Measurements from ENCODE around the gene MAP1B. TPM values are rescaled to one million over a fixed set of nuclear protein-coding genes. Genes with fewer than 3 reads are reported as not detected.

MAP1B gene
- total RNA-seq, 3 donors from 2014 or later: 258 to 2,233 (median 271) TPM

DNA sequence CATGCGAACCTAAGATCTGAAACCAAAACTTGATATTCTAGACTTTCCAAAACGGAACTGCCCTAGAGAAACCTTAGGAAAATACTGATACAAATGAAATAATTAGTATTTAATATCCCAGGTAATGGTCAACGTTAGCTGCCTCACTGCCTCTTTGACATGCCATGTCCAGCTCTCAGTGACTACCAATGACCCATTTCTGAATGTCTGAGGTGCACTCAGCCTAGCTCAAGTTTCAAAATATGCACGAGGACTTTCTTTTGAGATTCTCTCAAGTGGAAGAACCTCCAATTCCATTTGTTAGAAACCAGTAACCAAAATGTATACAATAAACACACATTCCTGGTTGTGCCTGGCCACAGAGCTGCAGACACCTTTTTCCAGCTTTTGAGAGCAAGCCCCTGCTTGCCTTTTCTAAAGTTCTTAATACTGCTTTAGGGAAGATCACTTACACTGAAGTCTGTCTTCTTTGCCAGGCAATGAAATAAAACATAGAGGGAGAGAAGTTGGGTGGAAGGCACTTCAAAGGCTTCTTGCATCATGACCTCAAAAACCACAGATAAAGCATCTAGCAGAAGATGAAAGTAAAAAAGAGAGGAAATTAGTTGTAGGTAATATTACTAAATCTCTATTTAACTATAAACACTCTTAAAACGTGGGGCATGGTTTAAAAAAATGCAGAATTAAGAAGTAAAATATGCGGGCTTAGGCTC lies 124.9 kb downstream of the MAP1B start:
- no peaks in the 10 kb centered on the region for H3K36me3 ChIP-seq
- DNase-seq (ENCODE audit: low spot score in 2 of 2): no peak
- no peak overlapping the region for H3K4me3 ChIP-seq
- intact Hi-C loops (cut with DNase I; ENCODE audit: low total_unique reads): no loop called here
- no peak overlapping the region for H3K27ac ChIP-seq
- no peaks in the 10 kb centered on the region for H3K9me3 ChIP-seq
- no peaks in the 10 kb centered on the region for H3K4me1 ChIP-seq
- H3K27me3 ChIP-seq: no peaks in the 10 kb centered on the region
- TF ChIP-seq, protein P1, sequence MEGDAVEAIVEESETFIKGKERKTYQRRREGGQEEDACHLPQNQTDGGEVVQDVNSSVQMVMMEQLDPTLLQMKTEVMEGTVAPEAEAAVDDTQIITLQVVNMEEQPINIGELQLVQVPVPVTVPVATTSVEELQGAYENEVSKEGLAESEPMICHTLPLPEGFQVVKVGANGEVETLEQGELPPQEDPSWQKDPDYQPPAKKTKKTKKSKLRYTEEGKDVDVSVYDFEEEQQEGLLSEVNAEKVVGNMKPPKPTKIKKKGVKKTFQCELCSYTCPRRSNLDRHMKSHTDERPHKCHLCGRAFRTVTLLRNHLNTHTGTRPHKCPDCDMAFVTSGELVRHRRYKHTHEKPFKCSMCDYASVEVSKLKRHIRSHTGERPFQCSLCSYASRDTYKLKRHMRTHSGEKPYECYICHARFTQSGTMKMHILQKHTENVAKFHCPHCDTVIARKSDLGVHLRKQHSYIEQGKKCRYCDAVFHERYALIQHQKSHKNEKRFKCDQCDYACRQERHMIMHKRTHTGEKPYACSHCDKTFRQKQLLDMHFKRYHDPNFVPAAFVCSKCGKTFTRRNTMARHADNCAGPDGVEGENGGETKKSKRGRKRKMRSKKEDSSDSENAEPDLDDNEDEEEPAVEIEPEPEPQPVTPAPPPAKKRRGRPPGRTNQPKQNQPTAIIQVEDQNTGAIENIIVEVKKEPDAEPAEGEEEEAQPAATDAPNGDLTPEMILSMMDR (IDR thresholded peaks at IDR 0.05): no peak
- TF ChIP-seq POLR2AphosphoS5 (IDR thresholded peaks at IDR 0.05) (no peak), POLR2A (IDR thresholded peaks at IDR 0.05) (no peak)

DNA sequence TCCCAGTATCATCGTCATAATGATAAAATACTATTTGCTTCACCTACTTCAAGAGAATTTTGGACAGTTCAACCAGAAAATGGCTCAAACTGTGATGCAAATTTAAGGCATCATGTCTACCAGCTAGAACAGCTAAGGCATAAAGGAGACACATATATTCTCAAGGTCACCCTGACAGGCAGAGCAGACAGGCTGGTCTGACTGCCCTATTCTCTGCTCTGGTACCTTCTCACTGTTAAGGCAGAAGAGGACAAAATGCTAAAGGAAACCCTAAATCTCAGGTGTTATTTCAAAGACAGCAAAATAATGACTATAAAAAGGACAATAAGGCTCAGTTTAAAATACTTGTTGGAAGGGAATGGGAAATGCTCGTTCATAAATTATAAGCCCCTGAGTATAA lies 125.6 kb downstream of the MAP1B start:
- no peaks in the 10 kb centered on the region for H3K4me1 ChIP-seq
- H3K27me3 ChIP-seq: no peaks in the 10 kb centered on the region
- TF ChIP-seq POLR2AphosphoS5 (IDR thresholded peaks at IDR 0.05) (no peak), POLR2A (IDR thresholded peaks at IDR 0.05) (no peak)
- TF ChIP-seq, protein P1 (IDR thresholded peaks at IDR 0.05): no peak
- no peak overlapping the region for H3K4me3 ChIP-seq
- intact Hi-C loops (cut with DNase I; ENCODE audit: low total_unique reads): no loop called here
- no peaks in the 10 kb centered on the region for H3K9me3 ChIP-seq
- H3K36me3 ChIP-seq: no peaks in the 10 kb centered on the region
- no peak overlapping the region for H3K27ac ChIP-seq
- DNase-seq (ENCODE audit: low spot score in 2 of 2): no peak

DNA sequence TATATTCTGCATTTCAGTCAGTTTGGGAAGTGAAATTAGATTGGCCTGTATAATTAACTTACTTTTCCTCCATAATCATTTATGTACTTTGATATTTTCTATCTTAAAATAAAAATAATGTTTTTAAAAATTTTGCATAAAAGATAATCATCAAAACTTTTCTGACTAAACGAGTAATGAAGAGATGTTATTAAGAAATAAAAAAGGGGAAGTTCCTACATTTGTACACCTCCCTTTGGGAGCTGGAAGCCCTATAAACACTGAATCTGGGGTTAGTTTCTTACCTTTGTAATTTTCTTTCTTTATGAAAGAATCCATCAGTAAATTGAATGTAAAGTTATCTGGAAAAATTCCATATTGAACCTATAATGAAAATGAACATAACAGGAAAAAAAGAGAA lies 126.6 kb downstream of the MAP1B start:
- Histone ChIP-seq H3K36me3 (no peaks in the 10 kb centered on the region), H3K4me3 (no peak overlapping the region), H3K27me3 (no peaks in the 10 kb centered on the region), H3K4me1 (no peaks in the 10 kb centered on the region), H3K27ac (no peak overlapping the region), H3K9me3 (no peaks in the 10 kb centered on the region)
- no peak for TF ChIP-seq POLR2A (IDR thresholded peaks at IDR 0.05)
- no peak for TF ChIP-seq POLR2AphosphoS5 (IDR thresholded peaks at IDR 0.05)
- TF ChIP-seq, protein P1 (IDR thresholded peaks at IDR 0.05): no peak
- intact Hi-C loops (cut with DNase I; ENCODE audit: low total_unique reads): no loop called here
- no peak for DNase-seq (ENCODE audit: low spot score in 2 of 2)

DNA sequence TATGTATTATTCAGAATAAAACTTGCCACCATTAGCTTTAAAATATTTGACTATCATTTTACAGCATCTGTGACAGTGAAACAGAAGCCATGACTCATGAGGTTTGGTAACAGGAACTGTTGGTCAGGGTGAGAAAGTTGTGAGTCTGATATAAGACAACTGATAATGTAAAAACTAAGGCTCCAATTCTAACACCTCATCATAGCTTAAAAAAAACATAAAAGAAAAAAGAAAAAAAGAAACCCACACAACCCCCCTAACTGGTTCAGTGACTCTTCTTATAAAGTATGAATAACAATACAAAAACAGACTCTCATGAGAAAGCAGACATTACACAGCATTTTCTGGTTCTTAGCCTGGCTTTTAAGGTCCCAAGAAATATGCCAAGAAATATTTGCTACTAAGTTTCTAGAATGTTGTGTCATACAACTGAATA lies 127.0 kb downstream of the MAP1B start:
- Histone ChIP-seq H3K4me1 (no peaks in the 10 kb centered on the region), H3K4me3 (no peak overlapping the region), H3K27me3 (no peaks in the 10 kb centered on the region), H3K27ac (no peak overlapping the region), H3K9me3 (no peaks in the 10 kb centered on the region), H3K36me3 (no peaks in the 10 kb centered on the region)
- intact Hi-C loops (cut with DNase I; ENCODE audit: low total_unique reads): no loop called here
- no peak for TF ChIP-seq POLR2A (IDR thresholded peaks at IDR 0.05)
- TF ChIP-seq, protein P1 (IDR thresholded peaks at IDR 0.05): no peak
- no peak for TF ChIP-seq POLR2AphosphoS5 (IDR thresholded peaks at IDR 0.05)
- no peak for DNase-seq (ENCODE audit: low spot score in 2 of 2)

DNA sequence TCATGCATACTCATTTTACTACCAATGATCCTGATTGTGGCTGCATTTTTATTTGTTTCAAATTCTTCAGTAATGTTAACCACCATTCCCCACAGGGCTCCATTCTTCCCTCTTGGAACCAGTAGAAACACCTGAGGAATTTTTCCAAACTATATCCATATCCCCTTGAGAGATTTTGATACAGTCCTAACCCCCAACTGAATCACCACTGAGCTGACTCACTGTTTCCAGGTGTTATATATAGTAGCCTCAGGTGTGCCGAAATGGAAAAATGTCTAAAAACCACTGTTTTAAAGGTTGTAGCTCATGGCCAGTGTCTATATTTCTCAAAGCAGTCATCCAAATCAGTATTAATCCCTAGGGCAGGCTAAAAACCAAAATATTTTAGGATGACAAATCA lies 127.6 kb downstream of the MAP1B start:
- intact Hi-C loops (cut with DNase I; ENCODE audit: low total_unique reads): no loop called here
- DNase-seq (ENCODE audit: low spot score in 2 of 2): no peak

More for the DNA sequence above, 127.6 kb downstream of the MAP1B start:
- Histone ChIP-seq H3K9me3 (no peaks in the 10 kb centered on the region), H3K36me3 (no peaks in the 10 kb centered on the region), H3K27me3 (no peaks in the 10 kb centered on the region), H3K4me1 (no peaks in the 10 kb centered on the region), H3K4me3 (no peak overlapping the region), H3K27ac (no peak overlapping the region)
- TF ChIP-seq POLR2A (IDR thresholded peaks at IDR 0.05) (no peak), POLR2AphosphoS5 (IDR thresholded peaks at IDR 0.05) (no peak)
- TF ChIP-seq, protein P1 (IDR thresholded peaks at IDR 0.05): no peak
